Left cardiac atrium (tissue), 4 donors: Measurements from ENCODE around the gene TMTC2. TPM values are rescaled to one million over a fixed set of nuclear protein-coding genes. Genes with fewer than 3 reads are reported as not detected.
"Not testable (repeated sequence)": the region's sequence is repeated elsewhere in the genome, so short reads cannot be mapped to it uniquely, and the experiment has no call there.

Experiments used
- ATAC-seq, 2 donors: fragments of 200-7000 bp; cut with Tn5 transposase; one replicate each; pipeline ENCODE4 v1.9.1; 2020; ENCODE audit warnings: mild to moderate bottlenecking in 2 of 2, moderate library complexity in 2 of 2
- DNase-seq: peaks from one replicate; pipeline ENCODE4 v3.0.0-alpha.2; 2020
- intact Hi-C, 2 donors: fragments of 100-400 bp; cut with DNase I; formaldehyde crosslinking; loops; one replicate each; pipeline versions ENCODE4 v1.14.1 to v1.15.1; 2022 to 2023
- total RNA-seq, 2 donors: library from RNA; stranded (reverse); fragmentation: NEBNext Ultra II Directional; extraction: Animal tissue kit (Norgen Biotek cat#: 25700); gene quantifications; one replicate each; pipeline ENCODE4 v1.2.1, GENCODE V29; 2021
- donor health status: DM: no; HTN: yes; CAD: no.
- donor health status: DM: no; HTN: yes; CAD: no; lungs with severe emphysema.
- donor health status: DM: yes; HTN: yes; CAD: no.
- donor health status: Dilated cardiomyopathy.

TMTC2 gene
- total RNA-seq, 2 donors from 2014 or later = 3.3 to 5.2 TPM

- ATAC-seq (no peak), DNase-seq (no peak)
- intact Hi-C loops = no loop called here
Measured at GRCh38 chr12:83082690-83083276, 396.1 kb downstream of the TMTC2 start.

- intact Hi-C loops = no loop called here
- ATAC-seq (no peak), DNase-seq (no peak)
Measured at GRCh38 chr12:83083616-83084015, 396.9 kb downstream of the TMTC2 start.

- DNase-seq = no peak
- no peak for ATAC-seq
- intact Hi-C loops = no loop called here
Measured at GRCh38 chr12:83084516-83085234, 398.0 kb downstream of the TMTC2 start.

- intact Hi-C loops = no loop called here
- DNase-seq (no peak), ATAC-seq (no peak)
Measured at GRCh38 chr12:83086023-83086422, 399.3 kb downstream of the TMTC2 start.

- DNase-seq = no peak
- no peak for ATAC-seq
- intact Hi-C loops = no loop called here
Measured at GRCh38 chr12:83089575-83089974, 402.9 kb downstream of the TMTC2 start.

GRCh38 chr12:83092129-83092528 is 405.4 kb downstream of the TMTC2 start:
- ATAC-seq = no peak
- intact Hi-C loops = no loop called here

GRCh38 chr12:83092606-83093005 is 405.9 kb downstream of the TMTC2 start:
- ATAC-seq (no peak), DNase-seq (no peak)
- intact Hi-C loops = no loop called here

More at GRCh38 chr12:83092129-83092528, 405.4 kb downstream of the TMTC2 start:
- DNase-seq = no peak

GRCh38 chr12:83093426-83093825 is 406.7 kb downstream of the TMTC2 start:
- ATAC-seq (no peak), DNase-seq (no peak)
- intact Hi-C loops = no loop called here

GRCh38 chr12:83097643-83098342 is 411.1 kb downstream of the TMTC2 start:
- ATAC-seq (no peak), DNase-seq (no peak)
- intact Hi-C loops = no loop called here

GRCh38 chr12:83099436-83099835 is 412.7 kb downstream of the TMTC2 start:
- no peak for ATAC-seq
- no peak for DNase-seq
- intact Hi-C loops = no loop called here

GRCh38 chr12:83102499-83102898 is 415.8 kb downstream of the TMTC2 start:
- ATAC-seq (peak in 1 of 2 donors; percentile 30), DNase-seq (no peak)
- intact Hi-C loops = no loop called here

GRCh38 chr12:83106873-83107272 is 420.2 kb downstream of the TMTC2 start:
- no peak for ATAC-seq
- intact Hi-C loops = no loop called here
- DNase-seq = no peak

GRCh38 chr12:83110424-83110823 is 423.7 kb downstream of the TMTC2 start:
- intact Hi-C loops = no loop called here
- ATAC-seq (no peak), DNase-seq (no peak)

- no peak for ATAC-seq
- intact Hi-C loops = no loop called here
Measured at GRCh38 chr12:83113945-83114344, 427.2 kb downstream of the TMTC2 start.

GRCh38 chr12:83114966-83115365 is 428.3 kb downstream of the TMTC2 start:
- intact Hi-C loops = no loop called here
- DNase-seq = no peak
- no peak for ATAC-seq

More at GRCh38 chr12:83113945-83114344, 427.2 kb downstream of the TMTC2 start:
- no peak for DNase-seq

- intact Hi-C loops, ATAC-seq, DNase-seq: not testable (repeated sequence)
Measured at GRCh38 chr12:83117926-83118325, 431.2 kb downstream of the TMTC2 start.

GRCh38 chr12:83121897-83122622 is 435.4 kb downstream of the TMTC2 start:
- ATAC-seq = no peak
- intact Hi-C loops = no loop called here
- no peak for DNase-seq

- DNase-seq (no peak), ATAC-seq (no peak)
- intact Hi-C loops = no loop called here
Measured at GRCh38 chr12:83122623-83122934, 435.9 kb downstream of the TMTC2 start.

- DNase-seq (no peak), ATAC-seq (no peak)
- intact Hi-C loops = no loop called here
Measured at GRCh38 chr12:83123039-83123438, 436.3 kb downstream of the TMTC2 start.

- intact Hi-C loops = no loop called here
- no peak for DNase-seq
- ATAC-seq = no peak
Measured at GRCh38 chr12:83128540-83128939, 441.8 kb downstream of the TMTC2 start.
